Frontal cortex (tissue), 4 donors: ENCODE measurements around the gene PPFIA3. TPM values are rescaled to one million over a fixed set of nuclear protein-coding genes. Genes with fewer than 3 reads are reported as not detected.

Experiments
- DNase-seq, 2 donors: peaks; one replicate each; pipeline ENCODE4 v3.0.0; 2012; ENCODE audit warnings: low spot score in 2 of 2
- FAIRE-seq: peaks from 2 replicates; lab custom pipeline; 2012; peaks lifted over from hg19 to GRCh38; lab: Jason Lieb, UNC
- total RNA-seq: library from RNA; depleted of rRNA; stranded (reverse); fragments of >200 nt; gene quantifications from one replicate; pipeline ENCODE4 v1.2.3, GENCODE V29; 2014
- donor health status: control.
- donor health status: control.
- donor health status: control.

PPFIA3 gene
- total RNA-seq, 1 donor from 2014 or later: 47.7 TPM

DNA sequence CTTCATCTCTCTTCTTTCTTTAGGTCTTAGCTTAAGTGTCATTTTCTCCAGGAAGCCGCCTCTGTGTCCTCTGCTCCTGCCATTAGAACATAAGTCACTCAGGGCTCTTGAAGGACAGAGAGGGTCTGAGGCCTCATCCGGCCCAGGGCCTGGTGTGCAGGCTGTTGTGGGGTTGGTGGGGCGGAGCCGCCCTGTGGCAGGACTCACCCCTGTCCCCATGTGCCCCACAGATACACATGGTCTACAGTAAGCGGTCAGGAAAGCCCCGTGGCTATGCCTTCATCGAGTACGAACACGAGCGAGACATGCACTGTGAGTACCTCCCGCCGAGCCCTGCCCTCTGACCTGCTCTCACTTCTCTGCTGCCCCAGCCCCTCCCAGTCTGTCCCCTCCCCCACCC lies 18.2 kb upstream of the PPFIA3 start:
- no peak for FAIRE-seq
- no peak for DNase-seq

GRCh38 chr19:49102303-49102702 lies 17.0 kb upstream of the PPFIA3 start:
- FAIRE-seq: no peak

DNA sequence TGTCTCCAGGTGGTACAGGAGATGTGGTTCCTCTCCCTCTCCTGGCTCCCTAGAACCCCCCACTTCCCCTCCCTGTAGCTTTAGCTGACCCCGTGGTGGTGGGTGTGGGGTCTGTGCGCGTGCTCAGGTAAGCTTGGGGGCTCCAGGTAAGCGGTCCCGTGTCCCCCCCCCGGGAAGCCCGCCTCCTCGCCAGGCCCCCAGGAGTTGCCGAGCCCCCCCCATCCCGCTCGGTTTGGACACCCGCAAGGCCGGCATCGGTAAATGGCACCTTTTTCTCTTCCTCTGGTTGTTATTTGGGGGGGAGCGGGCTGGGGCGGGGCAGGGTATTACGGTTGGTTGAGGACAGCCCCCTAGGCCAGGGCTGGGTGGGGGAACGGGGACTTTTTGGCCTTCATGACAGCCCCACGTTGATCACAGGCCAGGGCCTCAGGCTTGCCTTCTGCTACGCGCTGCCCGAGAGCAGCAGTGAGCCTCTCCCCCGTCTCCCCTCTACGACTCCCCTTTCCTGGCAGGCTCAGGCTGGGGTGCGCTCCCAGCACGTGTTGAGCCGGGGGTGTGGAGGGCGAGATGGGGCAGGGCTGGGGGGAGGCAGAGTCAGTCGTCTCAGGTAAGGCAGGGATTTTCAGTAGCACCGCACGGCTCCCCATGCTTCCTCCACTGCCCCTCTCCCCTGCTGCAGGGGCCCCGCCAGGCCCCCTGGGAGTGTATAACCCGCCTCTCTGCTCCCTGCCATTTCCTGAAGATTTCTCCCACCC lies 15.8 kb upstream of the PPFIA3 start:
- no peak for FAIRE-seq
- no peak for DNase-seq

More at GRCh38 chr19:49102303-49102702, 17.0 kb upstream of the PPFIA3 start:
- DNase-seq: no peak

- DNase-seq (no peak), FAIRE-seq (no peak)
These were observed 15.0 kb upstream of the PPFIA3 start for GRCh38 chr19:49104229-49104864.

DNA sequence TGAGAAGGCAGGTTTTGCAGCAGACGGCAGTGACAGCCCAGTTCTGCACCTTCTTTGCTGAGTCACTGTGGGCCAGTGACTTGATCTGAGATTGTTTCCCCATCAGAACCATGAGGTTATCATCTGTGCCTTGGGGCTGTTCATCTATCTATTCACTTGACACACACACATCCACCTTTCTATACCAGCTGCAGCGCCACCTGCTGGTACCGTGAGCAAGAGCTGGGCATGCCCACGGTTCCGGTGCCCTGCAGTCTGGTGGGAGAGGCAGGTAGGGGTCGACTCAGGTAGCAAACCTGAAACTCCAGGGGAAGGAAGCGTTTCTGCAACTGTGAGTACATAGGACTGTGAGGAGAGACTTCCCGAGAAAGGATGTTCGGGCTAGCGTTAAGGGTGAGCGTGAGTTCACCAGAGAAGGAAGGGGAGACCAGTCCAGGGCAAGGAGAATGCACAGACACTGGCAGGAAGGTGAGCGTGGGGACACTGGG lies 12.7 kb upstream of the PPFIA3 start:
- DNase-seq: no peak
- no peak for FAIRE-seq

GRCh38 chr19:49107625-49108459 lies 11.5 kb upstream of the PPFIA3 start:
- FAIRE-seq: no peak
- DNase-seq: no peak

DNA sequence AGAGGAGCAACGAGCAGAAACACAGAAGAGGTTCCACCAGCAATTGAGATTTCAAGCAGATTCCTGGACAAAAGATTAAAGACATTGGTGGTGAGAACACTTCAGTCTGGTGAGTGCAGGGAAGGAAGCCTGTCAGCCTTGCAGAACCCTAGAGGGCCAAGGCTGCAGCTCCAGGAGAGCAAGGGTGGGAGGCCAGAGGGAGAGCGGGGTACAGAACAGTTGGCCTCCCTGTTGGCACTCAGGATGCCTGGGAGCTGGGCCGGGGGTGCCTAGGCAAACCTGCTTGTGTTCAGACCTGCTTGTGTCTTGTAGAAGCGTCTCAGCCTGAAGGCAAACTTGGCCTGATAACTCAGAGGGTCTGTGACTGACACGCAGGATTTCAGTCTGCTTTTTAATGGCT lies 10.3 kb upstream of the PPFIA3 start:
- FAIRE-seq (no peak), DNase-seq (no peak)

GRCh38 chr19:49109569-49110233 lies 9.6 kb upstream of the PPFIA3 start:
- DNase-seq: no peak
- FAIRE-seq: no peak

DNA sequence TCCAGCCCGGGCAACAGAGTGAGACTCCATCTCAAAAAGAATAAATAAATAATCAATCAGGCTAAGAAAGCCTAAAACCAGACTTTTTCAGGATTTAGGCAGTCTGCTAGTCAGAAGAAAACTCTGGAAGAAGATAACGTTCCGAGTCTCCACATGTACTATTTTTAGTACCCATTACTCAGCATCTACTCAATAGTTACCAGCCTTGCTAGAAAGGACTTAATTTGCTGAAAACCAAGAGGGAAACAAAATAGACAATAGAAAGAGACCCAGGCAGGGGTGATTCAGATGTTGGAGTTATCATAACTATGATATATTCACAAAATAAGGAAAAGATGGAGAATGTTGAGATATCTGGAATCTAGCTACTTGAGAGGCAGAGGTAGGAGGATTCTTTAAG lies 8.8 kb upstream of the PPFIA3 start:
- no peak for FAIRE-seq
- DNase-seq: no peak

GRCh38 chr19:49111218-49111998 lies 7.9 kb upstream of the PPFIA3 start:
- no peak for FAIRE-seq

DNA sequence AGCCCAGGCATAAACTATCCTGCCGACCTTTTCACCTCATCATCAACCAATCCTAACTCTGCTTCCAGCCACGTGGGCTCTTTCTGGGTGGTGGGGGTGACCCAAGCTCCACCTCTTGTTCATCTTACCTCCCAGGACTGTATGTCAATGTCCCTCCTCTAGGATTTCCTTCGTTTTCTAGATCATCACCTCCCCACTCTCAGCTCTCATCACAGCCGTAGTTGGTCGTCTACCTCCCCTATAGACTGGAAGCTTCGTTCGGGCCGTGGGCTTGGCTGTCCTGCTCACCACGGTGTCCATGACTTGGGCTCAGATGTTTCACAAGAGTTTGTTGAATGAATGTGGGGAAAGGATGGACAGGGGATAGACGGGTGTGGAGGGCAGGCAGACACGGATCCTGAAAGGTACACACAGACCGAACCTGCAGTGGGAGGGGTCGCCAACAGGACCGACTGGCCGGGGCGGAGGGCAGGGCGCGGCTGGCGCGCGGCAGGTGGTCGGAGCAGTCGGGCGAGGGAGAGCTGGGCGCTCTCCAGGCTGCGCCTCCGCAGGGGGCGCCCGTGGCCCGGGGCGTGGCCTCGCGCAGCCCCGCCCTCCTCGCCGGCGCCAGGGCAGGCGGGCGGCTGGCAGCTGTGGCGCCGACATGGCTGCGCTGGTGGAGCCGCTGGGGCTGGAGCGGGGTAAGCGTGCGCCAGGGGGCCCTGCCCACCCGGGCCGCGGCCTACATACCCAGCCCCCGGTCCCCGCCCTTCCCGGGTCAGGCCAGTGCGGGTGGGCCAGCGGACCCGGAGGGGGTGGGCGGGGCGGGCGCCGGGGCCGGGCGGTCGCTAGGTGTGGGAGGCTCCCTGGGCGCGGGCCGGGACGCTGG lies 5.3 kb upstream of the PPFIA3 start, which contains the start of gene LIN7B:
Gene LIN7B, plus strand, starts transcription at position 609 of the 868 bp plus-strand sequence. Its CDS starts 35 bp downstream, at position 644.
- FAIRE-seq: no peak
- peak; percentile 90 to 95 for DNase-seq

More at GRCh38 chr19:49111218-49111998, 7.9 kb upstream of the PPFIA3 start:
- DNase-seq: no peak

DNA sequence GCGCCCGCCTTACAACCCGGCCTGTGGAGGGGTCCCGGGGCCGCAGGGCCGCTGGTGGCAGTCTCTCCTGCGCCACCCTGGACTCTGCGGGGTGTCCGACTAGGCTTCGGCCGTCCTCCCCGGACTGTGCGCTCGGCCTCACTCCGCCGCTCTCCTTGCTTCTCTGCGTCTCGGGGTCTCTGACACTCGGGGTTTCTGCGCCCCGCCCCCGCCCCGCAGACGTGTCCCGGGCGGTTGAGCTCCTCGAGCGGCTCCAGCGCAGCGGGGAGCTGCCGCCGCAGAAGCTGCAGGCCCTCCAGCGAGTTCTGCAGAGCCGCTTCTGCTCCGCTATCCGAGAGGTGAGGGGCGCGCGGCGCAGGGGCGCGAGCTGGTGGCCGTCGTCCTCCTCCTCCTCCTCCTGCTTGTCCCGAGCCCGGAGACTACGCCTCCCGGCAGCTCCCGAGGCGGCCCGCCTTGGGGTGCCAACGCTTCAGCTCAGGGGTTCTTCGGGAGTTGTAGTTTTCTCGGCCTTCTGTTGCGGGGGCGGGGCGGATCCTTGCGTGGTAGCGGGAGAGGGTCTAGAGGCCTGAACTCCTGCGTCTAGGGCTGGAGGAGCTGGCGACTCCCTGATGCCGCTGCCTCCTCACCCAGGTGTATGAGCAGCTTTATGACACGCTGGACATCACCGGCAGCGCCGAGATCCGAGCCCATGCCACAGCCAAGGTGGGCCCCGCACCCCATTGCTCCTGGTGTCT lies 4.5 kb upstream of the PPFIA3 start:
- no peak for FAIRE-seq
- DNase-seq: peak; percentile 63 to 81

- DNase-seq: no peak
- no peak for FAIRE-seq
These were observed 2.8 kb upstream of the PPFIA3 start for GRCh38 chr19:49116544-49116943.

- DNase-seq (no peak), FAIRE-seq (no peak)
These were observed 1.4 kb upstream of the PPFIA3 start for GRCh38 chr19:49117677-49118564.

- DNase-seq (peak; percentile 99 to 100), FAIRE-seq (no peak)
These were observed 556 bp upstream of the PPFIA3 start, which contains the start of gene C19orf73 for GRCh38 chr19:49118565-49119410. Gene C19orf73, minus strand, starts transcription at chr19:49119143. Its CDS starts 121 bp downstream, at chr19:49119022.

DNA sequence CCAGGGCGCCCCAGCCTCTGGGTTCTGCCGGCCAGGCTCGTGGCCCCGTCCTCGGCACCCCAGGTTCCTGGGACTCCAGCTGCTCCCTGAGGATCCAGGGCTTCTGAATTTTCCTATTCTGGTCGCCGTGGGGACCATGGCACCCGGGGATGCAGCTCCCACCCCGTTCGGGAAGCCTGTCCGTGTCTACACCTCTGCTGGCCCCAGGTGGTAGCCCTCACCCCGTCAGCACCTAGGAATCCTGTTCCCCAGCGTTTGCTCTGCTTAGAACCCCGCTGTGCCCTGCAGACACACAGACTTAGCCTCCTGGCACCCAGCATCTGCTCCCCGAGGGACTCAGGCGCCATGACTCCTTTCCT lies 960 bp downstream of the PPFIA3 start:
- FAIRE-seq: no peak
- no peak for DNase-seq
